Activated CD8-positive, alpha-beta memory T cell treated with anti-CD3 and anti-CD28 coated beads, Interleukin-2, amount 10 ng/mL, durations not matched to agents 7 days and 5 days (primary cell): ENCODE results near the gene TPMT. TPM values are rescaled to one million over a fixed set of nuclear protein-coding genes. Genes with fewer than 3 reads are reported as not detected.
A peak's percentile ranks its signal among the peaks of the same experiment; 100 is the strongest.

Experiments used
- ATAC-seq: fragments of 150-1000 bp; cut with Tn5 transposase; one replicate; pipeline ENCODE4 v1.10.0; 2021; ENCODE audit warnings: moderate library complexity
- CTCF ChIA-PET: fragments of 350-600 bp; sonication (Branson Sonifier 250); formaldehyde crosslinking; loops from one replicate; lab custom pipeline; 2021; ENCODE audit warnings: antibody characterized with exemption; lab: Charles Lee
- DNase-seq: peaks from one replicate; pipeline ENCODE4 v3.0.0-alpha.2; 2020
- H3K27ac Mint-ChIP-seq: one replicate; pipeline ENCODE4 v1.8.0; 2021; ENCODE audit warnings: mild to moderate bottlenecking, mixed read lengths
- H3K27me3 Mint-ChIP-seq: one replicate; pipeline ENCODE4 v1.8.0; 2021; ENCODE audit warnings: mixed read lengths
- H3K36me3 Mint-ChIP-seq: one replicate; pipeline ENCODE4 v1.8.0; 2021; ENCODE audit warnings: mild to moderate bottlenecking, mixed read lengths
- H3K4me1 Mint-ChIP-seq: one replicate; pipeline ENCODE4 v1.8.0; 2021; ENCODE audit warnings: mixed read lengths
- H3K4me3 Mint-ChIP-seq: one replicate; pipeline ENCODE4 v1.8.0; 2021; ENCODE audit warnings: mild to moderate bottlenecking, moderate library complexity, mixed read lengths
- H3K9me3 Mint-ChIP-seq: one replicate; pipeline ENCODE4 v1.8.0; 2022; ENCODE audit warnings: low read depth, mixed read lengths
- total RNA-seq, 2 experiments: library from RNA; stranded (reverse); gene quantifications; one replicate each; pipeline ENCODE4 v1.2.3, GENCODE V29; 2021

TPMT gene
- total RNA-seq, 2 experiments from 2014 or later = 5.6 to 9.5 TPM

- H3K27me3 Mint-ChIP-seq = peaks cover 72% of the 10 kb centered on the region
Observed at GRCh38 chr6:18121580-18122127, 33.2 kb downstream of the TPMT start.

GRCh38 chr6:18119236-18119635 is 35.6 kb downstream of the TPMT start:
- ATAC-seq (no peak), DNase-seq (no peak)
- no peak overlapping the region for H3K27ac Mint-ChIP-seq
- peaks cover 23% of the 10 kb centered on the region for H3K4me1 Mint-ChIP-seq
- H3K36me3 Mint-ChIP-seq = no peaks in the 10 kb centered on the region
- no peaks in the 10 kb centered on the region for H3K9me3 Mint-ChIP-seq
- CTCF ChIA-PET = interaction anchor here (1.1 kb wide), 1 partner anchor 278 kb away, joined by 4 read pairs; no protein-coding TSS in a partner anchor
- H3K4me3 Mint-ChIP-seq = no peak overlapping the region
- H3K27me3 Mint-ChIP-seq = peaks cover 75% of the 10 kb centered on the region

More at GRCh38 chr6:18121580-18122127, 33.2 kb downstream of the TPMT start:
- Mint-ChIP-seq H3K36me3 (no peaks in the 10 kb centered on the region), H3K4me1 (peaks cover 11% of the 10 kb centered on the region), H3K9me3 (no peaks in the 10 kb centered on the region), H3K27ac (no peak overlapping the region), H3K4me3 (peak overlapping the region; percentile 42)
- no peak for DNase-seq
- CTCF ChIA-PET = interaction anchor here (1.0 to 1.5 kb wide), 3 partner anchors 8 to 382 kb away, joined by 3 to 4 read pairs (median 4); no protein-coding TSS in a partner anchor
- ATAC-seq = no peak

- Mint-ChIP-seq H3K36me3 (no peaks in the 10 kb centered on the region), H3K9me3 (no peaks in the 10 kb centered on the region), H3K27me3 (peaks cover 81% of the 10 kb centered on the region), H3K4me1 (peaks cover 23% of the 10 kb centered on the region), H3K27ac (no peak overlapping the region), H3K4me3 (no peak overlapping the region)
- DNase-seq (no peak), ATAC-seq (no peak)
- CTCF ChIA-PET = interaction anchor here (1.1 kb wide), 1 partner anchor 278 kb away, joined by 4 read pairs; no protein-coding TSS in a partner anchor
Observed at GRCh38 chr6:18118330-18118729, 36.5 kb downstream of the TPMT start.

GRCh38 chr6:18117136-18117535 is 37.7 kb downstream of the TPMT start:
- no peak overlapping the region for H3K4me3 Mint-ChIP-seq
- no peaks in the 10 kb centered on the region for H3K9me3 Mint-ChIP-seq
- peaks cover 84% of the 10 kb centered on the region for H3K27me3 Mint-ChIP-seq
- no peak overlapping the region for H3K27ac Mint-ChIP-seq
- CTCF ChIA-PET = no interaction called here
- no peak for DNase-seq
- H3K36me3 Mint-ChIP-seq = no peaks in the 10 kb centered on the region
- ATAC-seq = no peak
- peaks cover 17% of the 10 kb centered on the region for H3K4me1 Mint-ChIP-seq

GRCh38 chr6:18115356-18115755 is 39.5 kb downstream of the TPMT start:
- DNase-seq (peak; percentile 57), ATAC-seq (peak; percentile 85)
- H3K36me3 Mint-ChIP-seq = no peaks in the 10 kb centered on the region
- H3K27ac Mint-ChIP-seq = peak overlapping the region; percentile 75
- H3K4me1 Mint-ChIP-seq = peaks cover 14% of the 10 kb centered on the region
- H3K27me3 Mint-ChIP-seq = peaks cover 83% of the 10 kb centered on the region
- no peaks in the 10 kb centered on the region for H3K9me3 Mint-ChIP-seq
- CTCF ChIA-PET = interaction anchor here (0.6 to 1.4 kb wide), 3 partner anchors 10 to 163 kb away, joined by 3 read pairs; no protein-coding TSS in a partner anchor
- H3K4me3 Mint-ChIP-seq = peak overlapping the region; percentile 55

- DNase-seq (no peak), ATAC-seq (no peak)
- Mint-ChIP-seq H3K9me3 (no peaks in the 10 kb centered on the region), H3K4me1 (peaks cover 5% of the 10 kb centered on the region), H3K36me3 (no peaks in the 10 kb centered on the region), H3K27me3 (peaks cover 62% of the 10 kb centered on the region), H3K4me3 (no peak overlapping the region), H3K27ac (no peak overlapping the region)
- CTCF ChIA-PET = interaction anchor here (0.6 kb wide), 1 partner anchor 14 kb away, joined by 3 read pairs; no protein-coding TSS in a partner anchor
Observed at GRCh38 chr6:18110162-18110561, 44.7 kb downstream of the TPMT start.

GRCh38 chr6:18107061-18107460 is 47.8 kb downstream of the TPMT start:
- CTCF ChIA-PET = no interaction called here
- H3K36me3 Mint-ChIP-seq = peaks cover 1% of the 10 kb centered on the region
- H3K4me3 Mint-ChIP-seq = no peak overlapping the region

GRCh38 chr6:18102783-18103509 is 51.9 kb downstream of the TPMT start:
- Mint-ChIP-seq H3K27me3 (peaks cover 42% of the 10 kb centered on the region), H3K27ac (no peak overlapping the region), H3K4me1 (peaks cover 1% of the 10 kb centered on the region), H3K4me3 (no peak overlapping the region), H3K36me3 (peaks cover 1% of the 10 kb centered on the region), H3K9me3 (peaks cover 4% of the 10 kb centered on the region)
- CTCF ChIA-PET = no interaction called here
- DNase-seq = no peak
- no peak for ATAC-seq

More at GRCh38 chr6:18107061-18107460, 47.8 kb downstream of the TPMT start:
- peaks cover 4% of the 10 kb centered on the region for H3K9me3 Mint-ChIP-seq
- no peak for DNase-seq
- H3K27me3 Mint-ChIP-seq = peaks cover 49% of the 10 kb centered on the region
- H3K27ac Mint-ChIP-seq = no peak overlapping the region
- ATAC-seq = no peak
- no peaks in the 10 kb centered on the region for H3K4me1 Mint-ChIP-seq

- no peak for DNase-seq
- Mint-ChIP-seq H3K27ac (no peak overlapping the region), H3K4me1 (peaks cover 1% of the 10 kb centered on the region), H3K36me3 (peaks cover 1% of the 10 kb centered on the region), H3K4me3 (no peak overlapping the region), H3K9me3 (peaks cover 4% of the 10 kb centered on the region), H3K27me3 (peaks cover 48% of the 10 kb centered on the region)
- ATAC-seq = no peak
- CTCF ChIA-PET = interaction anchor here (1.2 kb wide), 1 partner anchor 12 kb away, joined by 3 read pairs; no protein-coding TSS in a partner anchor
Observed at GRCh38 chr6:18101873-18102272, 53.0 kb downstream of the TPMT start.

- Mint-ChIP-seq H3K4me1 (peaks cover 1% of the 10 kb centered on the region), H3K9me3 (peaks cover 4% of the 10 kb centered on the region), H3K36me3 (peaks cover 1% of the 10 kb centered on the region), H3K27me3 (peaks cover 45% of the 10 kb centered on the region), H3K4me3 (no peak overlapping the region), H3K27ac (no peak overlapping the region)
- no peak for DNase-seq
- ATAC-seq = no peak
- CTCF ChIA-PET = interaction anchor here (0.6 to 1.2 kb wide), 2 partner anchors 12 to 172 kb away, joined by 3 read pairs; no protein-coding TSS in a partner anchor
Observed at GRCh38 chr6:18101271-18101670, 53.6 kb downstream of the TPMT start.

- H3K27ac Mint-ChIP-seq = no peak overlapping the region
- peaks cover 4% of the 10 kb centered on the region for H3K9me3 Mint-ChIP-seq
- peaks cover 1% of the 10 kb centered on the region for H3K4me1 Mint-ChIP-seq
- peaks cover 1% of the 10 kb centered on the region for H3K36me3 Mint-ChIP-seq
- DNase-seq = no peak
- ATAC-seq = no peak
- CTCF ChIA-PET = no interaction called here
- H3K27me3 Mint-ChIP-seq = peaks cover 38% of the 10 kb centered on the region
- no peak overlapping the region for H3K4me3 Mint-ChIP-seq
Observed at GRCh38 chr6:18100296-18100695, 54.6 kb downstream of the TPMT start.

- CTCF ChIA-PET = interaction anchor here (1.0 kb wide), 1 partner anchor 16 kb away, joined by 3 read pairs; no protein-coding TSS in a partner anchor
- no peak overlapping the region for H3K27ac Mint-ChIP-seq
- H3K9me3 Mint-ChIP-seq = peaks cover under 1% of the 10 kb centered on the region
- peaks cover 1% of the 10 kb centered on the region for H3K4me1 Mint-ChIP-seq
- H3K27me3 Mint-ChIP-seq = peaks cover 33% of the 10 kb centered on the region
- peaks cover 1% of the 10 kb centered on the region for H3K36me3 Mint-ChIP-seq
- ATAC-seq (no peak), DNase-seq (no peak)
- no peak overlapping the region for H3K4me3 Mint-ChIP-seq
Observed at GRCh38 chr6:18099511-18099910, 55.4 kb downstream of the TPMT start.

GRCh38 chr6:18096423-18096822 is 58.5 kb downstream of the TPMT start:
- DNase-seq (no peak), ATAC-seq (no peak)
- no peak overlapping the region for H3K27ac Mint-ChIP-seq
- no peak overlapping the region for H3K4me3 Mint-ChIP-seq
- H3K9me3 Mint-ChIP-seq = no peaks in the 10 kb centered on the region
- CTCF ChIA-PET = interaction anchor here (0.6 kb wide), 1 partner anchor 96 kb away, joined by 3 read pairs; no protein-coding TSS in a partner anchor
- H3K36me3 Mint-ChIP-seq = no peaks in the 10 kb centered on the region
- H3K27me3 Mint-ChIP-seq = peaks cover 23% of the 10 kb centered on the region
- H3K4me1 Mint-ChIP-seq = peaks cover 1% of the 10 kb centered on the region
